ENCODE results near the gene TP73.
A peak's percentile ranks its signal among the peaks of the same experiment; 100 is the strongest.

Gene TP73

GRCh38 chr1:3783651-3784474 is 131.5 kb downstream of the TP73 start:
- DNase-seq = peak in 3 of 10 donors; percentile 18 to 53 (median 52)

GRCh38 chr1:3785045-3785444 is 132.7 kb downstream of the TP73 start:
- DNase-seq = peak in 3 of 10 donors; percentile 50 to 71 (median 70)
- intact Hi-C loops (cut with DNase I) = no loop called here

More at GRCh38 chr1:3783651-3784474, 131.5 kb downstream of the TP73 start:
- intact Hi-C loops (cut with DNase I) = no loop called here

- peak in 3 of 10 donors; percentile 60 to 81 (median 73) for DNase-seq
- intact Hi-C loops (cut with DNase I) = no loop called here
These were observed 133.3 kb downstream of the TP73 start for GRCh38 chr1:3785456-3786157.
